Measurements from ENCODE around the gene HPD. TPM values are rescaled to one million over a fixed set of nuclear protein-coding genes. Genes with fewer than 3 reads are reported as not detected.

The HPD gene
- polyA plus RNA-seq, 1 of the 3 experiments (the other 2 are of a cell fraction) = 1.9 TPM

DNA sequence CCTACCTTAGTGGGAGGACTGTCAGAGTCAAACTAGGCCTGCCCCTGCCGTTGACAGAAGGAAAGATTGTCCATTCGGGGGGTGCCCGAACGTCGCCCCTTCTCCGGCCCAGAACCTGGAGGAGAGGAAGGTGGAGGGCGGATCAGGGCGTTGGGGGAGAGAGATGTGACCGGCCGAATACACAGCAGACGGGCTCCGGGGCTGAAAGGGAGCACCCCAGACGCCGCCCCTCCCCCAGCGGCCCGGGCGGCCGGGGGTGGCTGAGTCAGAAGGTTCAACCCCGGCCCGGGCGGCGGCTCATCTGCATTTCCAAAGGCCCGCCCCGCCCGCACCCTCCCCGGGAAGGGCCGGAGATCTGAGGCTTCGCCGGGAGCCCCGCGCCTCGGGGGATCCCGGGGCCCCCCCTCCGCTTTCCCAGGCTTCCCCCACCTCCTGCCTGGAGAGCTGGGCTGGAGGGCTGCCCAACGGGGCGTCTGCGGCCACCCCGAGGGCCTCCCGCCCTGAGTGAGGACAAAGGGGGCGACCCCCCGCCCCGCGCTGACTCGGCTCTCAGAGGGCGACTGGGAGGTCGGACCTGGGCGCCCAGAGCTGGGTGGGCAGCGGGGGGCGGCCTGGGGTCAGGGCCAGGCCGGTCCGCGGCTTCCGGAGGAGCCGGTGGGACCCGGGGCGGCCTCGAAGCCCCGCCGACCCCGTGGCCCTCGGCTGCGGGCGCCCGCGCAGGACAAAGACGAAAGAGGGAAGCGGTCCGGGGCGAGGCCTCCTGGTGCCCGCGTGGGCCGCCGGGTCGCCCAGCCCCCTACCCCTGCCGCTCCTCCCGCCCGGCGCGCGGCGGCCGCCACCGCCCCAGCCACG lies 58.6 kb downstream of the HPD start (continued):
- TF ChIP-seq EZH2phosphoT487 (IDR thresholded peaks at IDR 0.05; ENCODE audit: borderline replicate concordance, low read depth) (no peak), FOXJ3 (CRISPR knock-in tag; IDR thresholded peaks at IDR 0.05) (no peak), MEF2A (IDR thresholded peaks at IDR 0.05; ENCODE audit: borderline replicate concordance, low read depth) (no peak; the same call in 1 of the 2 replicates), ELF1 (IDR thresholded peaks at IDR 0.05) (no peak), MXI1 (IDR thresholded peaks at IDR 0.05; ENCODE audit: low read depth, low read length) (0 out of 2 replicates have a peak, but pooled peaks have one; percentile 19), FOXM1 (IDR thresholded peaks at IDR 0.05; ENCODE audit: low read depth) (peak; percentile 28; the same call in 1 of the 2 replicates), RFX5 (IDR thresholded peaks at IDR 0.05; ENCODE audit: low read length) (no peak), CHD2 (IDR thresholded peaks at IDR 0.05; ENCODE audit: low read length, partially characterized antibody) (peak; percentile 63), SIN3A (IDR thresholded peaks at IDR 0.05; ENCODE audit: borderline replicate concordance, low read depth, low read length) (peak; percentile 79; the same call in 1 of the 2 replicates), NRF1 (IDR thresholded peaks at IDR 0.05; ENCODE audit: low read depth, low read length) (no peak), TAF1 (IDR thresholded peaks at IDR 0.05; ENCODE audit: borderline replicate concordance, low read depth, low read length) (peak; percentile 76), YY1 (IDR thresholded peaks at IDR 0.05; ENCODE audit: low read depth) (0 out of 2 replicates have a peak, but pooled peaks have one; percentile 29), RXRA (IDR thresholded peaks at IDR 0.05; ENCODE audit: borderline replicate concordance, low read depth) (peak; percentile 74)
- TF ChIP-seq, protein P1, sequence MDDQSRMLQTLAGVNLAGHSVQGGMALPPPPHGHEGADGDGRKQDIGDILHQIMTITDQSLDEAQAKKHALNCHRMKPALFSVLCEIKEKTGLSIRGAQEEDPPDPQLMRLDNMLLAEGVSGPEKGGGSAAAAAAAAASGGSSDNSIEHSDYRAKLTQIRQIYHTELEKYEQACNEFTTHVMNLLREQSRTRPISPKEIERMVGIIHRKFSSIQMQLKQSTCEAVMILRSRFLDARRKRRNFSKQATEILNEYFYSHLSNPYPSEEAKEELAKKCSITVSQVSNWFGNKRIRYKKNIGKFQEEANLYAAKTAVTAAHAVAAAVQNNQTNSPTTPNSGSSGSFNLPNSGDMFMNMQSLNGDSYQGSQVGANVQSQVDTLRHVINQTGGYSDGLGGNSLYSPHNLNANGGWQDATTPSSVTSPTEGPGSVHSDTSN (IDR thresholded peaks at IDR 0.05) = peak; percentile 7

DNA sequence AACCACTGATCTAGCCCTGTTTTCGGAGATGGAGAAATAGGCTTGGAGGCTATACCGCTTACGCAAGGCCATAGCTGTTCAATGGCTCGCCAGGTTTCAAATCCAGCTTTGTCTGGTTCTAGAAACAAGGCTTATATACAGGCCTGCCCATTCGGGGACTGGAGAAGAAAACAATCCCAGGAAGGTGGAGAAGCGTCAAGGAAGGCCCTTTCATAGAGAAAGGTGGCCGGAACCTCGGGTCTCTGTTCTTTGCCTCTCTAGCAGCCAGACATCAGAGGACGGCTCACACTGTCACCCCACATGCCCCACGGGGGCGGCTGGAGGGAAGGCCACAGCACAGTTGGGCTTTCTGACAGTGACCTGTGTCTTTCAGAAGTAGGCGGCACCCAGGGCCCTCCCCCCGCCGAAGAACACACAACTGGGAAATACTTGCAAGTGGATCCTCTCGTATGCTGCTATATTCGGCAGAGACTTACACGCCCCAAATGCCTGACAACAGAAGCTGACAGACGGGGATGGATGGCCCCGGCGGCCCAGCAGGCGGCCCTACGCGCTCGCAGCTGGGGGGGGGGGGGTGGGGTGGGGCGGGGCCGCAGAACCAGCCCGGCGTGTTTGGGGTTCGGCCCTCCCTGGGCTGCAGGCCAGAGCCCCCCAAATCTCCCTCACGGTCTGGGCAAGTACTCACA lies 59.4 kb downstream of the HPD start:
- H4K20me1 ChIP-seq (ENCODE audit: insufficient read depth) = no peaks in the 10 kb centered on the region; the same call in 1 of the 2 replicates
- H3K9ac ChIP-seq = peak overlapping the region; percentile 88
- DNase-seq = peak; percentile 75
- H3F3A ChIP-seq (replicated peaks; ENCODE audit: insufficient read depth) = peaks cover 59% of the 10 kb centered on the region
- H3K9me2 ChIP-seq = no peaks in the 10 kb centered on the region
- no peaks in the 10 kb centered on the region for H3K27me3 ChIP-seq (ENCODE audit: insufficient read depth)
- POLR2A ChIA-PET = interaction anchor here (1.4 to 7.0 kb wide), 3 partner anchors 7 to 89 kb away, joined by 4 to 79 read pairs (median 34); partner anchors contain the start of gene PSMD9
- H3K4me1 ChIP-seq (ENCODE audit: control insufficient read depth in 1 of 2, insufficient read depth in 2 of 2, low read depth in 1 of 2, low read length in 1 of 2) = peaks cover 40 to 51% of the 10 kb centered on the region in 2 experiments
- H3K79me2 ChIP-seq (ENCODE audit: insufficient read depth) = peaks cover 64% of the 10 kb centered on the region
- no peaks in the 10 kb centered on the region for H3K9me3 ChIP-seq
- WGBS (ENCODE audit: low lambda C conversion rate) = 29% methylated on average over 13 of the region's 30 CpGs
- TF ChIP-seq, protein P1 (IDR thresholded peaks at IDR 0.05) = peak; percentile 87
- no peak for TF ChIP-seq FOXM1 (IDR thresholded peaks at IDR 0.05; ENCODE audit: low read depth)
- TF ChIP-seq, protein P2, sequence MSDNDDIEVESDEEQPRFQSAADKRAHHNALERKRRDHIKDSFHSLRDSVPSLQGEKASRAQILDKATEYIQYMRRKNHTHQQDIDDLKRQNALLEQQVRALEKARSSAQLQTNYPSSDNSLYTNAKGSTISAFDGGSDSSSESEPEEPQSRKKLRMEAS (IDR thresholded peaks at IDR 0.05; ENCODE audit: low read depth) = 0 out of 2 replicates have a peak, but pooled peaks have one; percentile 17
- H3K4me3 ChIP-seq (ENCODE audit: low read depth in 2 of 2, low read length in 1 of 2) = peak overlapping the region; percentile 68 to 73
- peak overlapping the region; percentile 86 for H3K4me2 ChIP-seq
- CTCF ChIA-PET = interaction anchor here (8.8 to 16.0 kb wide), 2 partner anchors 10 to 24 kb away, joined by 382 to 675 read pairs; partner anchors contain the start of gene SETD1B
- peak overlapping the region; percentile 98 to 99 for H3K27ac ChIP-seq (ENCODE audit: low read depth in 2 of 2, low read length in 1 of 2)
- peaks cover 8 to 11% of the 10 kb centered on the region in 2 experiments for H3K36me3 ChIP-seq (replicated peaks in 1 of 2; ENCODE audit: control insufficient read depth in 1 of 2, insufficient read depth in 2 of 2, low read length in 1 of 2)
- H2AFZ ChIP-seq (ENCODE audit: low read depth) = no peak overlapping the region
